D721Med (cell line): Measurements from ENCODE around the gene CDH23.

Source experiments
- DNase-seq: peaks from one replicate; pipeline ENCODE4 v3.0.0; 2011; ENCODE audit warnings: low spot score; ENCODE audit not compliant: insufficient read length
- FAIRE-seq: peaks from 2 replicates; lab custom pipeline; 2011; peaks lifted over from hg19 to GRCh38; lab: Jason Lieb, UNC
- TF ChIP-seq, protein P1 (sequence below): IDR thresholded peaks from 2 replicates; pipeline ENCODE4 v1.5.1; 2012; ENCODE audit warnings: mild to moderate bottlenecking, control low read depth; ENCODE audit not compliant: insufficient read depth; ENCODE audit errors: missing control alignments

The CDH23 gene

DNA sequence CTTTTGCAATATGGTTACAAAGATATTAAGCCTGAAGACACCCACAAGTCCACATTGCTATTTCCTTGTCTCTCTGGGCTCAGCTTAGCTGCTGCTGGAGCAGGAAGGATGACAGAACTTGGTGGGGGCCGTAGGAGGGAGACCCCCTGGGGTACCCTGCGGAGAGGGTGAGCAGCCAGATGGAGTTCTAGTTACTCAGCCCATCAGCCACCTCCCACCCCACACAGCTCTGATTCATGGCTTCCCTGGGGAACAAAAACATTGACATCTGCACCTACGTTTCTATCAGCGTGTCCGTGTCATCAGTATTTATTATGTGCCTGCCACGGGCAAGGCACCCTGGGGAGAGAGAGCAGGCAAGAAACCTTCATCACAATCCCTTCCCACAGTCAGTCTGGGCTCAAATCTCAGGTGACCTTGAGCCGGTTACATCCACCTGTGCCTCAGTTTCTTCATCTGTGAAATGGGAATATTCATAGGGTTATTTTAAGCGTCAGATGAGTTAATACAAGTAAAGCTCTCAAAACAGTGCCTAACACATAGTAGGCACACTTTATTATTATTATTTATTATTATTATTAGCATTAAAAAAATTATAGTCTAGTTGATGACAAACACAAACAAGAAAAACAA, 191.3 kb downstream of the CDH23 start:
- TF ChIP-seq, protein P1, sequence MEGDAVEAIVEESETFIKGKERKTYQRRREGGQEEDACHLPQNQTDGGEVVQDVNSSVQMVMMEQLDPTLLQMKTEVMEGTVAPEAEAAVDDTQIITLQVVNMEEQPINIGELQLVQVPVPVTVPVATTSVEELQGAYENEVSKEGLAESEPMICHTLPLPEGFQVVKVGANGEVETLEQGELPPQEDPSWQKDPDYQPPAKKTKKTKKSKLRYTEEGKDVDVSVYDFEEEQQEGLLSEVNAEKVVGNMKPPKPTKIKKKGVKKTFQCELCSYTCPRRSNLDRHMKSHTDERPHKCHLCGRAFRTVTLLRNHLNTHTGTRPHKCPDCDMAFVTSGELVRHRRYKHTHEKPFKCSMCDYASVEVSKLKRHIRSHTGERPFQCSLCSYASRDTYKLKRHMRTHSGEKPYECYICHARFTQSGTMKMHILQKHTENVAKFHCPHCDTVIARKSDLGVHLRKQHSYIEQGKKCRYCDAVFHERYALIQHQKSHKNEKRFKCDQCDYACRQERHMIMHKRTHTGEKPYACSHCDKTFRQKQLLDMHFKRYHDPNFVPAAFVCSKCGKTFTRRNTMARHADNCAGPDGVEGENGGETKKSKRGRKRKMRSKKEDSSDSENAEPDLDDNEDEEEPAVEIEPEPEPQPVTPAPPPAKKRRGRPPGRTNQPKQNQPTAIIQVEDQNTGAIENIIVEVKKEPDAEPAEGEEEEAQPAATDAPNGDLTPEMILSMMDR = no peak
- FAIRE-seq = no peak
- DNase-seq = no peak

DNA sequence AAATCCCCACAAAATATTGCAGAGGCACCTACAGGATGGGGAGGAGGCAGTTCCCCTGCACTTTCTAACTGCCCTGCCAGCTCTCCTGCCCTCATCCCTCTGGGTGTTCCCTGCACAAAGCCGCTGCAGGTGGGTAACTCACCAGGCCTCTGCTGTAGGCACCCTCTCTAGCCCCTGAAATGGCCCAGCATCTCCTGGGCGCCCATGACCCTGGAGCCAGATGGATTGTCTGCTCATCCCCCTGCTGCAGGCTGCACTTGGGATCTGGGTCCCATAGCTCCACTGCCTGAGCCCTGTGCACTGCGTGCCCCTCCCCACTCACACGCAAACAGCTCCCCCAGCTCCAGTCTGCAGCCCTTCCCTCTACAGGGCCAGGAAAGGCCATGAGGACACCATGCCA, 192.0 kb downstream of the CDH23 start:
- TF ChIP-seq, protein P1 = no peak
- DNase-seq = no peak
- FAIRE-seq = no peak

DNA sequence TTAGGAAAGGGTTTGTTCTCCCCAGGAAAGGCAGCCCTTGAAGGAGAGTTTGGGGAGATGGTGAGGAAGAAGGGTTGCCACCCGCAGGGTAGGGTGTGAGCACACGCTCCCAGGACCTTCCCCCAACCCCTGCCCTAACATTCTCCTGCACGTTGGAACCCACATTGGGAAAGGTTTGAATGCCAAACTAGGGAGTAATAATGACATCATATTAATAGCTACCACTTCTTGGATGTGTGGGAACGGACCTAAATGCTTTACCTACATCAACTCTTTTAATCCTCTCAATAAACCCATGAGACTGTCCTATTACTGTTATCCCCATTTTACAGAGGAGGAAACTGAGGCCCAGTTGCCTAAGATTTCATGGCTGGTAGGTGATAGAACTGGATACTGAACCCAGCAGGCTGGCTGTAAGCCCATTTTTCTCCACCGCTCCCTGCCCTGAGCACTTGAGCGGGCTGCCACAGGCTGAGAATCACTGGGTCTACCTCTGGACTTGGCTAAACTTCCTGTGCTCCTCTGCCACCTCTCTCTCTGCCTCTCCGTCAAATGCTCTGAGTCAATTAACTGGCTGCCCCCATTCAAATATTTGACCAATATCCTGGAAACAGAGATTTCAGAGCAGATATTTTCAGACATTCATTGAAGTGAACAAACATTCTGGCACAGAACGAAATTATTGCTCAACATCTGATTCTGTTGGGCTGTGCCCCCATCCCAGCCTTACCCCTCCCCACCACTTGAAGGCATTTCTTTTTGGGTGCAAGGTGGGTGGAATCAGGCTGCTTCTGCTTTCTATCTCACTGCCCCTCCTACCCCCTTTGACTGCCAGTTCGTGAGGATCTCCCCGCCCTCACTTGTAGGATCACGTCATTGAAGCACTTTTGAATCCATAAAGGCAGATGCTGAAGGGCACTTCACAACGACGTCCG, 193.2 kb downstream of the CDH23 start:
- no peak for FAIRE-seq
- no peak for DNase-seq
- TF ChIP-seq, protein P1 = no peak

DNA sequence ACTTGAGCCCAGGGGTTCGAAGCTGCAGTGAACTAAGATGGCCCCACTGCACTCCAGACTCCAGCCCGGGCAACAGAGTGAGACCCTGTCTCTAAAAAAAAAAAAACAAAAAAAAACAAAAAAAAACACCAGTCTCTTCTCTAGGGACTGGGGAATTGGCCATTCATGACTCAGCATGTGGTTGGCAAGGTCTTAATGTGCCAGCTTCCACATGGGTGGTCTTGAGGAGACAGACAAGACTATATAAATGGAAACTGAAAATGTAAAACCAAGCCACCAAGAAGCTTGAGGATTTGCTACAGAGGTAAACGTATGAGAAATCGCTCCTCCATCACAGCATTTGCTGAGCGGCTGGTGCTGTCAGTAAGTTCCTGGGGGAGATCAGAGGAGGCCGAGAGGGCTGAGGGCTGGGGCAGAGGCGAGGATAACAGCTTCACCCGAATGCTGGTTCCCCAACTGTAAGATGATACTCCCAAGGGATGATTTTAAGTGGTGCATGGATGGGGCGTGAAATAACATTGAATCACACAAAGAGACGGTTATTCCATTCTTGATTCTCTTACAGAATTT, 194.1 kb downstream of the CDH23 start:
- no peak for DNase-seq
- TF ChIP-seq, protein P1 = no peak
- no peak for FAIRE-seq

DNA sequence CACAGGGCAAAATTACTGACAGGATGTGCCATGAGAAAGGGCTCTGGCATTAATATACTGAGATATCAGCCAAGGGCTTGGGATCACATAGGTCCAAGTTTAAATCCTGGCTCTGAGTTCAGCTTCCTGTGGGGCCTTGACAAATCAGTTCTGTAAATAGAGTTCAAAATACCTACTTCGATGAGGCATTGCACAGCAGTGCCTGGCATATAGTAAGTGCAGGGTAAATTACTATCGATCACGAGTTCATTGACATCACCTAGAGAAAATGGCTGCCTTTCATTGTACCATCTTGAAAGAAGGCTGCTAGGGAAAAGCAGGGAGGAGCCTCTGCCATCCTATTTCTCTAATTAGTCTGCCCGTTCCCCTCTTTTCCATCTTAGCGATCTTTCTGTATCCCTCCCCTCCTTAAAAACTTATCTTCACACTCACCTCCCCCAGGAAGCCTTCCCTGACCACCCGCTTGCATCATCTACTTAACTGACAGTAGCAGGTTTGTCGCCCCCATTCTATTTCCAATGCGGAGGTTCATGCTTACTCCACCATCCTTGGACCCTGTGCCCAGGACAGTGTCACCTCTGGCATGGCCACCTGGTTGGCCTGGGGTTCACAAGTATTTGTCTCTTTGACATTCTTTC, 198.3 kb downstream of the CDH23 start:
- FAIRE-seq = no peak
- no peak for DNase-seq
- TF ChIP-seq, protein P1 = no peak

DNA sequence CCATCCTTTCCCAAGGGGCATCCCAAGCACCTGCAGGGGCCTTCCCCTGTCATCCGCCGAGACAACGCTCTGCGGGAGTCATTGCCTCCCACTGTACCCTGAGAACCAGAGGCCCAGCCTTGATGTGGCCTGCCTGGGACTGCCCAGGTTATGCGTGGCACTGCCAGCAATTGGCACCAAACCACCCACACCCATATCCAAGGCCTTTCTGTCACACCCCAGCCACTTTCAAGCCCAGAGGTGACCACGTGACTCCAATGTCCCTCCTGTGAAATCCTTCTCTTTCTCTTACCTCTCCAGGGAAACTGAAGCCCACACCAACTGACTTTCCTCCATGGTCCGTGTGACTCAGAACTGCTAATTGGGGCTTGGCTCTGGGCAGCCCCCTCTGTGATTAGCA, 198.9 kb downstream of the CDH23 start:
- FAIRE-seq = no peak
- DNase-seq = no peak
- TF ChIP-seq, protein P1 = no peak
